Thyroid gland (tissue), 4 donors: Measurements from ENCODE around the gene EFCAB5.
"Not testable (repeated sequence)": the region's sequence is repeated elsewhere in the genome, so short reads cannot be mapped to it uniquely, and the experiment has no call there.

ENCODE experiments used
- POLR2A ChIP-seq, 2 donors: fragments of 450-650 bp; IDR thresholded peaks; one replicate each; pipeline ENCODE4 v1.6.1; 2017; ENCODE audit warnings: antibody characterized with exemption in 2 of 2, mild to moderate bottlenecking in 2 of 2, moderate library complexity in 1 of 2
- TF ChIP-seq, protein P1 (sequence below), 6 experiments: fragments of 200-600 bp in 3 of 6; fragments of 450-650 bp in 3 of 6; sonication (generic) in 3 of 6; IDR thresholded peaks; one replicate each; pipeline ENCODE4 v1.5.1; 2016 to 2019; ENCODE audit warnings: antibody characterized with exemption in 6 of 6, mild to moderate bottlenecking in 2 of 6, inconsistent platforms in 1 of 6, moderate library complexity in 1 of 6

- TF ChIP-seq, protein P1, sequence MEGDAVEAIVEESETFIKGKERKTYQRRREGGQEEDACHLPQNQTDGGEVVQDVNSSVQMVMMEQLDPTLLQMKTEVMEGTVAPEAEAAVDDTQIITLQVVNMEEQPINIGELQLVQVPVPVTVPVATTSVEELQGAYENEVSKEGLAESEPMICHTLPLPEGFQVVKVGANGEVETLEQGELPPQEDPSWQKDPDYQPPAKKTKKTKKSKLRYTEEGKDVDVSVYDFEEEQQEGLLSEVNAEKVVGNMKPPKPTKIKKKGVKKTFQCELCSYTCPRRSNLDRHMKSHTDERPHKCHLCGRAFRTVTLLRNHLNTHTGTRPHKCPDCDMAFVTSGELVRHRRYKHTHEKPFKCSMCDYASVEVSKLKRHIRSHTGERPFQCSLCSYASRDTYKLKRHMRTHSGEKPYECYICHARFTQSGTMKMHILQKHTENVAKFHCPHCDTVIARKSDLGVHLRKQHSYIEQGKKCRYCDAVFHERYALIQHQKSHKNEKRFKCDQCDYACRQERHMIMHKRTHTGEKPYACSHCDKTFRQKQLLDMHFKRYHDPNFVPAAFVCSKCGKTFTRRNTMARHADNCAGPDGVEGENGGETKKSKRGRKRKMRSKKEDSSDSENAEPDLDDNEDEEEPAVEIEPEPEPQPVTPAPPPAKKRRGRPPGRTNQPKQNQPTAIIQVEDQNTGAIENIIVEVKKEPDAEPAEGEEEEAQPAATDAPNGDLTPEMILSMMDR (IDR thresholded peaks at IDR 0.05), result not testable (repeated sequence)
- not testable (repeated sequence) for TF ChIP-seq POLR2A (IDR thresholded peaks at IDR 0.05)
Observed at GRCh38 chr17:29957488-29957887, 16.1 kb downstream of the EFCAB5 start.
